Osteocyte (in vitro differentiated cells): ENCODE results near the gene PKHD1. TPM values are rescaled to one million over a fixed set of nuclear protein-coding genes. Genes with fewer than 3 reads are reported as not detected.

ENCODE experiments used
- DNase-seq: peaks from one replicate; pipeline ENCODE4 v3.0.0; 2021; ENCODE audit warnings: mixed read lengths; ENCODE audit not compliant: unreplicated experiment; ENCODE audit errors: extremely low spot score
- H3K27ac Mint-ChIP-seq: one replicate; pipeline ENCODE4 v1.8.0; 2021; ENCODE audit warnings: mild to moderate bottlenecking, mixed read lengths; ENCODE audit not compliant: unreplicated experiment
- H3K27me3 Mint-ChIP-seq: one replicate; pipeline ENCODE4 v1.8.0; 2021; ENCODE audit warnings: mixed read lengths; ENCODE audit not compliant: unreplicated experiment
- H3K36me3 Mint-ChIP-seq: one replicate; pipeline ENCODE4 v1.8.0; 2021; ENCODE audit warnings: mixed read lengths; ENCODE audit not compliant: unreplicated experiment
- H3K4me1 Mint-ChIP-seq: one replicate; pipeline ENCODE4 v1.8.0; 2021; ENCODE audit warnings: mixed read lengths; ENCODE audit not compliant: unreplicated experiment
- H3K4me3 Mint-ChIP-seq: one replicate; pipeline ENCODE4 v1.8.0; 2021; ENCODE audit warnings: mild to moderate bottlenecking, moderate library complexity, mixed read lengths; ENCODE audit not compliant: unreplicated experiment
- H3K9me3 Mint-ChIP-seq: one replicate; pipeline ENCODE4 v1.8.0; 2021; ENCODE audit warnings: mixed read lengths; ENCODE audit not compliant: unreplicated experiment
- CTCF ChIP-seq: fragments of 200-600 bp; sonication (generic); IDR thresholded peaks from 2 replicates; pipeline ENCODE4 v1.5.0; 2021; ENCODE audit warnings: antibody characterized with exemption, mild to moderate bottlenecking, moderate library complexity
- total RNA-seq: library from RNA; stranded (reverse); gene quantifications from 2 replicates; pipeline ENCODE4 v1.2.1, GENCODE V29; 2021

The PKHD1 gene
- total RNA-seq, 1 donor from 2014 or later: not detected

GRCh38 chr6:51824940-51825339 is 262.5 kb downstream of the PKHD1 start:
- no peak for TF ChIP-seq CTCF
- Mint-ChIP-seq H3K4me1 (no peaks in the 10 kb centered on the region), H3K4me3 (no peak overlapping the region), H3K36me3 (no peaks in the 10 kb centered on the region), H3K9me3 (no peaks in the 10 kb centered on the region), H3K27ac (no peak overlapping the region), H3K27me3 (peaks cover 20% of the 10 kb centered on the region)
- no peak for DNase-seq

- Mint-ChIP-seq H3K27me3 (peaks cover 18% of the 10 kb centered on the region), H3K27ac (no peak overlapping the region), H3K36me3 (no peaks in the 10 kb centered on the region), H3K4me3 (no peak overlapping the region), H3K9me3 (no peaks in the 10 kb centered on the region), H3K4me1 (no peaks in the 10 kb centered on the region)
- no peak for TF ChIP-seq CTCF
- no peak for DNase-seq
These were observed 266.9 kb downstream of the PKHD1 start for GRCh38 chr6:51820555-51820954.

- Mint-ChIP-seq H3K27ac (no peak overlapping the region), H3K4me1 (no peaks in the 10 kb centered on the region), H3K9me3 (no peaks in the 10 kb centered on the region), H3K4me3 (no peak overlapping the region), H3K36me3 (no peaks in the 10 kb centered on the region), H3K27me3 (peaks cover 12% of the 10 kb centered on the region)
- DNase-seq: no peak
- TF ChIP-seq CTCF: no peak
These were observed 268.8 kb downstream of the PKHD1 start for GRCh38 chr6:51818520-51819022.

GRCh38 chr6:51817832-51818231 is 269.6 kb downstream of the PKHD1 start:
- no peaks in the 10 kb centered on the region for H3K36me3 Mint-ChIP-seq
- TF ChIP-seq CTCF: no peak

GRCh38 chr6:51814418-51814817 is 273.0 kb downstream of the PKHD1 start:
- H3K9me3 Mint-ChIP-seq: peaks cover 6% of the 10 kb centered on the region
- H3K36me3 Mint-ChIP-seq: no peaks in the 10 kb centered on the region
- no peak overlapping the region for H3K27ac Mint-ChIP-seq
- H3K27me3 Mint-ChIP-seq: peaks cover 6% of the 10 kb centered on the region
- no peak overlapping the region for H3K4me3 Mint-ChIP-seq
- H3K4me1 Mint-ChIP-seq: no peaks in the 10 kb centered on the region
- TF ChIP-seq CTCF: no peak
- DNase-seq: no peak

More at GRCh38 chr6:51817832-51818231, 269.6 kb downstream of the PKHD1 start:
- no peak for DNase-seq
- H3K27ac Mint-ChIP-seq: no peak overlapping the region
- H3K4me3 Mint-ChIP-seq: no peak overlapping the region
- peaks cover 10% of the 10 kb centered on the region for H3K27me3 Mint-ChIP-seq
- no peaks in the 10 kb centered on the region for H3K9me3 Mint-ChIP-seq
- H3K4me1 Mint-ChIP-seq: no peaks in the 10 kb centered on the region
